ENCODE results near the gene PABPC3.

The PABPC3 gene

GRCh38 chr13:25080773-25081172, 15.2 kb upstream of the PABPC3 start:
- Histone ChIP-seq H3K9me3 (ENCODE audit: control extremely low read depth in 1 of 5, control insufficient read depth in 4 of 5, insufficient read depth in 2 of 5, low read depth in 1 of 5, low read length in 4 of 5) (peaks cover 0 to 2% (median 0%) of the 10 kb centered on the region in 5 experiments), H3K27ac (ENCODE audit: insufficient read depth in 1 of 2, low read depth in 1 of 2, low read length in 2 of 2, poor library complexity in 1 of 2, severe bottlenecking in 2 of 2) (no peak overlapping the region), H3K4me1 (ENCODE audit: control extremely low read depth in 1 of 4, control insufficient read depth in 4 of 4, insufficient read depth in 4 of 4, low read length in 3 of 4) (peaks cover 0 to 2% (median 0%) of the 10 kb centered on the region in 4 experiments), H3K4me3 (ENCODE audit: control insufficient read depth in 1 of 7, extremely low read depth in 1 of 7, insufficient read depth in 4 of 7, low read depth in 2 of 7, low read length in 6 of 7) (no peak overlapping the region), H3K27me3 (replicated peaks in 2 of 5; ENCODE audit: control insufficient read depth in 4 of 5, insufficient read depth in 5 of 5, low read length in 4 of 5) (peaks cover 0 to 2% (median 0%) of the 10 kb centered on the region in 5 experiments), H3K36me3 (ENCODE audit: control insufficient read depth in 4 of 4, insufficient read depth in 4 of 4, low read length in 3 of 4) (no peaks in the 10 kb centered on the region)
- ChIA-PET POLR2A (no interaction called here), CTCF (no interaction called here)
- peak; percentile 55 to 84 (median 80) for DNase-seq
- WGBS (ENCODE audit: insufficient coverage): 0% methylated on average over 1 of the region's 2 CpGs

- ChIA-PET POLR2A (no interaction called here), CTCF (interaction anchor here (0.6 to 1.3 kb wide), 5 partner anchors 9 to 97 kb away, joined by 3 to 5 read pairs (median 3); no protein-coding TSS in a partner anchor)
- Histone ChIP-seq H3K9me3 (ENCODE audit: control extremely low read depth in 1 of 5, control insufficient read depth in 4 of 5, insufficient read depth in 2 of 5, low read depth in 1 of 5, low read length in 4 of 5) (peaks cover 0 to 2% (median 0%) of the 10 kb centered on the region in 5 experiments), H3K27me3 (replicated peaks in 2 of 5; ENCODE audit: control insufficient read depth in 4 of 5, insufficient read depth in 5 of 5, low read length in 4 of 5) (no peaks in the 10 kb centered on the region), H3K4me1 (ENCODE audit: control extremely low read depth in 1 of 4, control insufficient read depth in 4 of 4, insufficient read depth in 4 of 4, low read length in 3 of 4) (peaks cover 0 to 2% (median 0%) of the 10 kb centered on the region in 4 experiments), H3K36me3 (ENCODE audit: control insufficient read depth in 4 of 4, insufficient read depth in 4 of 4, low read length in 3 of 4) (no peaks in the 10 kb centered on the region), H3K27ac (ENCODE audit: insufficient read depth in 1 of 2, low read depth in 1 of 2, low read length in 2 of 2, poor library complexity in 1 of 2, severe bottlenecking in 2 of 2) (no peak overlapping the region), H3K4me3 (ENCODE audit: control insufficient read depth in 1 of 7, extremely low read depth in 1 of 7, insufficient read depth in 4 of 7, low read depth in 2 of 7, low read length in 6 of 7) (no peak overlapping the region)
- WGBS (ENCODE audit: insufficient coverage): 100% methylated on average over 1 of the region's 1 CpG
- DNase-seq: no peak
Measured at GRCh38 chr13:25084096-25084495, 11.8 kb upstream of the PABPC3 start.

DNA sequence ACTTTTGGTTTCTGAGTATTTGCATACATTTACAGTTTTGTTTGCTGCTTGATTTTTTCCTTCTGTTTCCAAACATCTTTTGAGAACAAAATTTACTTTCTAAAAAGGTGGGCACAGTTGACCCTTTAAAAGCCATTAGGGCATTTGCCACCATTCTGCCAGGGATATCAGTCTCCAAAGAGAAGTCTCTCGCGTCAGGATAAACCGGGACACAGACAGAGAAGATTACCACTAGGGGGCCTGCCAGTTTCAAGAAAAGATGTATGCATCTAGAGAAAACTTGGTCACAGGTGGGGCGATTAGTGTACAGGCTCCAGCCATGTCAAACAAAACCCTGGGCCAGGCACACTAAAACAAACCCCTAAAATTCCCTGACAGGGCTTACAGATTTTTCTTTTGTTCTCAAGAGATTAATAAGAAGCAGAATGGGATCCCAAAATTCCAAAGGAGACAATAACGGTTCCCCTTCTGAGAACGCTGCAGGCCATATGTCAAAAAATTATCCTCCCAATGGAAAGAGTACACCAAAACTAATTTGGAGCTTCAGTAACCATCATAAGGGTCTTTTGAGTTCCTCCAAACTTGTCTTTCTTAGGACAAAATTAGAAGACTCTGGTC, 10.7 kb upstream of the PABPC3 start:
- ChIA-PET CTCF (interaction anchor here (0.7 to 1.3 kb wide), 5 partner anchors 9 to 29 kb away, joined by 3 to 5 read pairs (median 3); no protein-coding TSS in a partner anchor), POLR2A (no interaction called here)
- Histone ChIP-seq H3K27me3 (replicated peaks in 2 of 5; ENCODE audit: control insufficient read depth in 4 of 5, insufficient read depth in 5 of 5, low read length in 4 of 5) (peaks cover 0 to 2% (median 0%) of the 10 kb centered on the region in 5 experiments), H3K9me3 (ENCODE audit: control extremely low read depth in 1 of 5, control insufficient read depth in 4 of 5, insufficient read depth in 2 of 5, low read depth in 1 of 5, low read length in 4 of 5) (peaks cover 0 to 2% (median 0%) of the 10 kb centered on the region in 5 experiments), H3K4me1 (ENCODE audit: control extremely low read depth in 1 of 4, control insufficient read depth in 4 of 4, insufficient read depth in 4 of 4, low read length in 3 of 4) (peaks cover 0 to 2% (median 0%) of the 10 kb centered on the region in 4 experiments), H3K36me3 (ENCODE audit: control insufficient read depth in 4 of 4, insufficient read depth in 4 of 4, low read length in 3 of 4) (no peaks in the 10 kb centered on the region), H3K4me3 (ENCODE audit: control insufficient read depth in 1 of 7, extremely low read depth in 1 of 7, insufficient read depth in 4 of 7, low read depth in 2 of 7, low read length in 6 of 7) (no peak overlapping the region), H3K27ac (ENCODE audit: insufficient read depth in 1 of 2, low read depth in 1 of 2, low read length in 2 of 2, poor library complexity in 1 of 2, severe bottlenecking in 2 of 2) (no peak overlapping the region)
- WGBS (ENCODE audit: insufficient coverage): 82% methylated on average over 5 of the region's 6 CpGs
- DNase-seq: peak; percentile 25 to 35 (median 29)

DNA sequence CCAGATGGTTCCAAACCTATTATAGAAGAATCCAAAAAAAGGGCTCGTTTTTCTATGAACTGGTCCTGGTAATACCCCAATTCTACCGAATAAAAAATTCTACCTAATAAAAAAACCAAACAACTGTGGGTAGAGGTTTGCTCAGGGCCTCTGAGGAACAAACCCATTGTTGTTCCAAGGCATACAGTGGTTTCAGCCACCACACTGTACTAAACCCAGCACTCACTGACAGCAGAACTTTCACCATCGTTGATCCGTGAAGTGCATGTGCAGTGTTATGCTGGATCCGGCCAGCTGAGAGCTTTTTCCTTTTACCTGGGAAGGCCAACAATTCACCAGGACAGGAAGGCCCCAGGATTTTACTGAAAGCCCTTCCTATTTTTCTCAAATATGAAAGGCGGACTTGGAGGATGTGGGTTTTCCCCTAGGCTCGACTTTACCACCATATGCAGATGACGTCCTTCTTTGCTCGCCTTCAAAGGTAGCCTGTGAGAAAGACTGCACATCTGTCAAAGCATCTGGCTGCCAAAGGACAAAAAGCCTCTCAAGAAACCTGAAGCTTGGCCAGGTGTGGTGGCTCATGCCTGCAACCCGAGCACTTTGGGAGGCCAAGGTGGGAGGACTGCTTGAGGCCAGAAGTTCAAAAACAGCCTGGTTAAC, 7.2 kb upstream of the PABPC3 start:
- H3K4me3 ChIP-seq (ENCODE audit: control insufficient read depth in 1 of 7, extremely low read depth in 1 of 7, insufficient read depth in 4 of 7, low read depth in 2 of 7, low read length in 6 of 7): no peak overlapping the region
- H3K27me3 ChIP-seq (replicated peaks in 2 of 5; ENCODE audit: control insufficient read depth in 4 of 5, insufficient read depth in 5 of 5, low read length in 4 of 5): peaks cover 0 to 3% (median 0%) of the 10 kb centered on the region in 5 experiments
- WGBS (ENCODE audit: insufficient coverage): 94% methylated on average over 10 of the region's 10 CpGs
- H3K36me3 ChIP-seq (ENCODE audit: control insufficient read depth in 4 of 4, insufficient read depth in 4 of 4, low read length in 3 of 4): no peaks in the 10 kb centered on the region
- CTCF ChIA-PET: interaction anchor here (1.2 kb wide), 1 partner anchor 9 kb away, joined by 4 read pairs; no protein-coding TSS in a partner anchor
- no peak for DNase-seq
- H3K9me3 ChIP-seq (ENCODE audit: control extremely low read depth in 1 of 5, control insufficient read depth in 4 of 5, insufficient read depth in 2 of 5, low read depth in 1 of 5, low read length in 4 of 5): peaks cover 0 to 2% (median 0%) of the 10 kb centered on the region in 5 experiments
- H3K4me1 ChIP-seq (ENCODE audit: control extremely low read depth in 1 of 4, control insufficient read depth in 4 of 4, insufficient read depth in 4 of 4, low read length in 3 of 4): no peaks in the 10 kb centered on the region
- no peak overlapping the region for H3K27ac ChIP-seq (ENCODE audit: insufficient read depth in 1 of 2, low read depth in 1 of 2, low read length in 2 of 2, poor library complexity in 1 of 2, severe bottlenecking in 2 of 2)
- POLR2A ChIA-PET: no interaction called here

DNA sequence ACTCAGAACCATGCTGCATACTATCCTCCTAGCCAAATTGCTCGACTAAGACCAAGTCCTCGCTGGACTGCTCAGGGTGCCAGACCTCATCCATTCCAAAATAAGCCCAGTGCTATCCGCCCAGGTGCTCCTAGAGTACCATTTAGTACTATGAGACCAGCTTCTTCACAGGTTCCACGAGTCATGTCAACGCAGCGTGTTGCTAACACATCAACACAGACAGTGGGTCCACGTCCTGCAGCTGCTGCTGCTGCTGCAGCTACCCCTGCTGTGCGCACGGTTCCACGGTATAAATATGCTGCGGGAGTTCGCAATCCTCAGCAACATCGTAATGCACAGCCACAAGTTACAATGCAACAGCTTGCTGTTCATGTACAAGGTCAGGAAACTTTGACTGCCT, 1.5 kb downstream of the PABPC3 start:
- 90% methylated on average over 13 of the region's 13 CpGs for WGBS (ENCODE audit: insufficient coverage)
- Histone ChIP-seq H3K9me3 (ENCODE audit: control extremely low read depth in 1 of 5, control insufficient read depth in 4 of 5, insufficient read depth in 2 of 5, low read depth in 1 of 5, low read length in 4 of 5) (peaks cover 0 to 11% (median 0%) of the 10 kb centered on the region in 5 experiments), H3K36me3 (ENCODE audit: control insufficient read depth in 4 of 4, insufficient read depth in 4 of 4, low read length in 3 of 4) (no peaks in the 10 kb centered on the region), H3K4me1 (ENCODE audit: control extremely low read depth in 1 of 4, control insufficient read depth in 4 of 4, insufficient read depth in 4 of 4, low read length in 3 of 4) (peaks cover 0 to 3% (median 1%) of the 10 kb centered on the region in 4 experiments), H3K27ac (ENCODE audit: insufficient read depth in 1 of 2, low read depth in 1 of 2, low read length in 2 of 2, poor library complexity in 1 of 2, severe bottlenecking in 2 of 2) (no peak overlapping the region), H3K27me3 (replicated peaks in 2 of 5; ENCODE audit: control insufficient read depth in 4 of 5, insufficient read depth in 5 of 5, low read length in 4 of 5) (peaks cover 0 to 17% (median 7%) of the 10 kb centered on the region in 5 experiments), H3K4me3 (ENCODE audit: control insufficient read depth in 1 of 7, extremely low read depth in 1 of 7, insufficient read depth in 4 of 7, low read depth in 2 of 7, low read length in 6 of 7) (no peak overlapping the region)
- CTCF ChIA-PET: interaction anchor here (2.7 kb wide), 1 partner anchor 16 kb away, joined by 10 read pairs; no protein-coding TSS in a partner anchor
- DNase-seq: no peak
- POLR2A ChIA-PET: no interaction called here

DNA sequence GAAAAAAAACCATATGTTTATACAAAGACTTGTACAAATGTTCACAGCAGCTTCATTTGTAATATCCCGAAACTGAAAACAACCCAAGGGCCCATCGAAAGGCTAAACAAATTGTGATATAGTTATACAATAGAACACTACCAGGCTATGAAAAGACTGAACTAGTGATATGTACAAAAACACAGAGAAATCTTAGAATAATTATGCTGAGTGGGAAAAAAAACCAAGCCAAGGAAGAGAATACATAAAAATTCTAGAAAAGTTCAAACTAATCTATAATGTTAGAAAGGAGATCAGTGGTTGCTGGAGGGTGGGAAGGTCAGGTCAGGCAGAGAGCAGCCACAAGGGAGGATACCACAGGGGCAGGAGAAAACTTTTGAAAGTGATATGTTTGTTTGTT, 7.8 kb downstream of the PABPC3 start:
- no CpG with 5 or more reads among the region's 2 CpGs for WGBS (ENCODE audit: insufficient coverage)
- no peaks in the 10 kb centered on the region for H3K9me3 ChIP-seq (ENCODE audit: control extremely low read depth in 1 of 5, control insufficient read depth in 4 of 5, insufficient read depth in 2 of 5, low read depth in 1 of 5, low read length in 4 of 5)
- ChIA-PET CTCF (interaction anchor here (0.7 kb wide), 1 partner anchor 19 kb away, joined by 3 read pairs; no protein-coding TSS in a partner anchor), POLR2A (no interaction called here)
- peaks cover 0 to 7% (median 0%) of the 10 kb centered on the region in 5 experiments for H3K27me3 ChIP-seq (replicated peaks in 2 of 5; ENCODE audit: control insufficient read depth in 4 of 5, insufficient read depth in 5 of 5, low read length in 4 of 5)
- H3K27ac ChIP-seq (ENCODE audit: insufficient read depth in 1 of 2, low read depth in 1 of 2, low read length in 2 of 2, poor library complexity in 1 of 2, severe bottlenecking in 2 of 2): no peak overlapping the region
- no peak for DNase-seq
- H3K4me1 ChIP-seq (ENCODE audit: control extremely low read depth in 1 of 4, control insufficient read depth in 4 of 4, insufficient read depth in 4 of 4, low read length in 3 of 4): no peaks in the 10 kb centered on the region
- no peaks in the 10 kb centered on the region for H3K36me3 ChIP-seq (ENCODE audit: control insufficient read depth in 4 of 4, insufficient read depth in 4 of 4, low read length in 3 of 4)
- H3K4me3 ChIP-seq (ENCODE audit: control insufficient read depth in 1 of 7, extremely low read depth in 1 of 7, insufficient read depth in 4 of 7, low read depth in 2 of 7, low read length in 6 of 7): no peak overlapping the region

DNA sequence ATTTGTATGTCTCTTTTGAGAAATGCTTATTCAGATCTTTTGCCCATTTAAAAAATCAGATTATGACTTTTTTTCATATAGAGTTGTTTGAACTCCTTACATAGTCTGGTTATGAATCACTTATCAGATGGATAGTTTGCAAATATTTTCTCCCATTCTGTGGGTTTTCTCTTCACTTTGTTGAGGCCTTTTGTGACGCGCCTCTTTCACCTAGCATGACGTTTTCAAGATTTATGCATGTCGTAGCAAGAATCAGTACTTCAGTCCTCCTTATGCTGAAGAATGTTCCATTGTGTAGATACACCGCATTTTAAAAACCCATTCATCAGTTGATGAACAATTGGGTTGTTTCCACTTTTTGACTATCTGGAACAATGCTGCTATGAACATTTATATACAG, 13.4 kb downstream of the PABPC3 start:
- POLR2A ChIA-PET: no interaction called here
- no peak overlapping the region for H3K4me3 ChIP-seq (ENCODE audit: control insufficient read depth in 1 of 7, extremely low read depth in 1 of 7, insufficient read depth in 4 of 7, low read depth in 2 of 7, low read length in 6 of 7)
- H3K27ac ChIP-seq (ENCODE audit: insufficient read depth in 1 of 2, low read depth in 1 of 2, low read length in 2 of 2, poor library complexity in 1 of 2, severe bottlenecking in 2 of 2): no peak overlapping the region
- peaks cover 0 to 15% (median 6%) of the 10 kb centered on the region in 5 experiments for H3K27me3 ChIP-seq (replicated peaks in 2 of 5; ENCODE audit: control insufficient read depth in 4 of 5, insufficient read depth in 5 of 5, low read length in 4 of 5)
- CTCF ChIA-PET: no interaction called here
- no peaks in the 10 kb centered on the region for H3K9me3 ChIP-seq (ENCODE audit: control extremely low read depth in 1 of 5, control insufficient read depth in 4 of 5, insufficient read depth in 2 of 5, low read depth in 1 of 5, low read length in 4 of 5)
- DNase-seq: no peak
- H3K36me3 ChIP-seq (ENCODE audit: control insufficient read depth in 4 of 4, insufficient read depth in 4 of 4, low read length in 3 of 4): no peaks in the 10 kb centered on the region
- H3K4me1 ChIP-seq (ENCODE audit: control extremely low read depth in 1 of 4, control insufficient read depth in 4 of 4, insufficient read depth in 4 of 4, low read length in 3 of 4): peaks cover 0 to under 1% (median 0%) of the 10 kb centered on the region in 4 experiments
- WGBS (ENCODE audit: insufficient coverage): 100% methylated on average over 4 of the region's 5 CpGs
